HG03354 (cell line): ENCODE measurements around the gene MFSD11.
"Not testable (repeated sequence)": the region's sequence is repeated elsewhere in the genome, so short reads cannot be mapped to it uniquely, and the experiment has no call there.

Experiments
- ATAC-seq: cut with Tn5 transposase; IDR thresholded peaks from one replicate; pipeline ENCODE4 v1.9.1; 2021; ENCODE audit warnings: mild to moderate bottlenecking; ENCODE audit not compliant: unreplicated experiment, poor library complexity, severe bottlenecking

Gene MFSD11

GRCh38 chr17:76789235-76789788 is 51.4 kb downstream of the MFSD11 start:
- no peak for ATAC-seq

DNA sequence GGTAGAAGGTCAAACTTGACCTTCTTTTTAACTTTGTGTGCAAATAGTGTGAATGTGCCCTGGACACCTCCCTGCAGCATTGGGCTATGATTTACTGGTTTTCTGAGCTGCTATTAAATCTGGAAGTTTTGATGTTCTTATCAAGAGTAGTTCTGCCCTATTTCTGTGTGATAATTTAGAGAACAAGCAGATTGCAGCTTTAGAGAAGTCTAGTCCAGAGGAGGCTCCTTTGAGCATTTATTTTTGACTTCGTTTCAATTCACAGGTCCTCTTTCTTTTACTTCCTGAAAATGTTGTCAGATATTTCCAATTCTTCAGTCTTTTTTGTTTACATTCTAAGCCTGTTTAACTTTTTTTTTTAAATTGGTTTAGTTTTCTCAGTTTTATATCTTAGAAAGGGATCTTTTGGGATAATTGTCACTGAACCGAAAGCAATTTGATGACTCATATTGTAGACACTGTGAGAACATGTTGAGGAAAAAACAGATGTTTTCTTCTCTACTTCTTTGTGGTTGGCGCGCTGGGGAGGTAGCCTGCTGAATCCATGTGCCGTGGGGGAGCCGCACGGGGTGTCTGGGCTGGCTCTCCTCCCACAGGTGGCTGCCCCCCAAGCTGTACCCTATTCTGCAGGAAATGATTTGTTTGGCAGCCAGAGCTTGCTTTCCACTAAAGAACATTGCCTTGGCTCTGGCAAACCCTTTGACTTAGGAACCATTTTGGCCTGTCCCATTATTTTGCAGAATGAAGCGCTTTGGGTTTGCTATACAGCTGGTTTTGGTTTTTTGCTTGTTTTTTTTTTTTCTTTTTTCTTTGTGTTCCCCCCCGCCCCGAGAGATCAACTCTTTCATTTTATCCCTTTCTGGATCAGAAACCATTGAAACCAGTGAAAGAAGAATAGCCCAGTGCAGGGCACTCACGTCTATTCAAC is 53.4 kb downstream of the MFSD11 start:
- no peak for ATAC-seq

DNA sequence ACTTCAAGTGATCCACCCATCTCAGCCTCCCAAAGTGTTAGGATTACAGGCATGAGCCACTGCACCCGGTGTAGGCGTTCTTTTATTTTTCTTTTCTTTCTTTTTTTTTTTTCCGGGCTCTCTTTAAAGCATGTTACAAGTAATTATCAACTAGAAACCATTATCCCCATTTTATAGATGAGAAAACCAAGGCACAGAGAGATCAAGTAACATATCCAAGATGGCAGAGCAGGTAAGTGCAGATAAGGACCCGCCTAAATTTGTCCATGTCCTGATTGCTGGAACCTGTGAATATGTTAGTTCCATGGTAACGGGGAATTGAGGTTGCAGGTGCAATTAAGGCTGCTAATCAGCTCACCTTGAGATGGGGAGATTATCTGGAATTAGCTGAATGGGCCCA is 54.4 kb downstream of the MFSD11 start:
- ATAC-seq, result no peak

- ATAC-seq, result no peak
Observed at GRCh38 chr17:76793775-76794174, 55.9 kb downstream of the MFSD11 start.

GRCh38 chr17:76796081-76796480 is 58.2 kb downstream of the MFSD11 start:
- no peak for ATAC-seq

GRCh38 chr17:76797241-76797840 is 59.4 kb downstream of the MFSD11 start:
- ATAC-seq, result no peak

GRCh38 chr17:76801706-76802105 is 63.8 kb downstream of the MFSD11 start:
- no peak for ATAC-seq

DNA sequence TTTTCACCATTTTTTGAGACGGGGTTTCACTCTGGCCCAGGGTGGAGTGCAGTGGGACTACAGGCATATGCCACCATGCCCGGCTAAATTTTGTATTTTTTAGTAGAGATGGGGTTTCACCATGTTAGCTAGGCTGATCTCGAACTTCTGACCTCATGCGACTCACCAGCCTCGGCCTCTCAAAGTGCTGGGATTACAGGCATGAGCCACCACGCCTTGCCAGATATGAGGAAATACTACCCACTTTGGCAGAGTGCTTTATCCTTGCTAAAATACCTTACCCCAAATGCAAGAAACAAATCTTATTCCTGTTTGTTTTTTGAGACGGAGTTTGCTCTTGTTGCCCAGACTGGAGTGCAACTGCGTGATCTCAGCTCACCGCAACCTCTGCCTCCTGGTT is 67.4 kb downstream of the MFSD11 start:
- no peak for ATAC-seq

DNA sequence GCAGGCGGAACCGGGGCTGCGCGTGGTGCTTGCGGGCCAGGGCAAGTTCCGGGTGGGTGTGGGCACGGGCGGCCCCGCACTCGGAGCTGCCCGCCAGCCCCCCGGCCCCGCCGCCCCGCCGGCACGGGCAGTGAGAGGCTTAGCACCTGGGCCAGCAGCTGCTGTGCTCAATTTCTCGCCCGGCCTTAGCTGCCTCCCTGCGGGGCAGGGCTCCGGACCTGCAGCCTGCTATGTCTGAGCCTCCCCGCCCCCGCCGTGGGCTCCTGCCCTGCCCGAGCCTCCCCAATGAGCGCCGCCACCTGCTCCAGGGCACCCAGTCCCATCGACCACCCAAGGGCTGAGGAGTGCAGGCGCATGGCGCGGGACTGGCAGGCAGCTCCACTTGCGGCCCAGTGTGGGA is 68.2 kb downstream of the MFSD11 start:
- ATAC-seq, result not testable (repeated sequence)

DNA sequence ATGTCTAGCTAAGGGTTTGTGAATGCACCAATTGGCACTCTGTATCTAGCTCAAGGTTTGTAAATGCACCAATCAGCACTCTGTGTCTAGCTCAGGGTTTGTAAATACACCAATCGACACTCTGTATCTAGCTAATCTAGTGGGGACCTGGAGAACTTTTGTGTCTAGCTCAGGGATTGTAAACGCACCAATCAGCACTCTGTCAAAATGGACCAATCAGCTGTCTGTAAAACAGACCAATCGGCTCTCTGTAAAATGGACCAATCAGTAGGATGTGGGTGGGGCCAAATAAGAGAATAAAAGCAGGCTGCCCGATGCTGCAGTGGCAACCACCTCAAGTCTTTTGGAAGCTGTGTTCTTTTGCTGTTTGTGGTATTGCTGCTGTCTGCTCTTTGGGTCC is 68.8 kb downstream of the MFSD11 start:
- ATAC-seq, result not testable (repeated sequence)

DNA sequence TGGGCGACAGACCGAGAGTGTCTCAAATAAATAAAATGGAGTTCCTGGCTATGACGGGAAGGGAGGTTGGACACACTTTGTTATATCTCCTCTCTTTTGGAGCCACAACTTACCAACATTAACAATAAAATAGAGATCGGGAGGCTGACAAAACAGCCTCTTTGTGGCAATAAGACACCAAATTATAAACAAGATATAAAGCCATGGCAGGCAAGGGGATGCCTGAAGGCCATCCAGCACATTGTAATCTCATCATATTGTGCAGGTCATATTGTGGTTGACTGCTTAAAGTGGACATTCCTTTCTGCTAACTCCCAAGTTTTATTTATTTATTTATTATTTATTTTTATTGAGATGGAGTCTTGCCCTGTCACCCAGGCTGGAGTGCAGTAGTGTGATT is 70.4 kb downstream of the MFSD11 start:
- no peak for ATAC-seq

DNA sequence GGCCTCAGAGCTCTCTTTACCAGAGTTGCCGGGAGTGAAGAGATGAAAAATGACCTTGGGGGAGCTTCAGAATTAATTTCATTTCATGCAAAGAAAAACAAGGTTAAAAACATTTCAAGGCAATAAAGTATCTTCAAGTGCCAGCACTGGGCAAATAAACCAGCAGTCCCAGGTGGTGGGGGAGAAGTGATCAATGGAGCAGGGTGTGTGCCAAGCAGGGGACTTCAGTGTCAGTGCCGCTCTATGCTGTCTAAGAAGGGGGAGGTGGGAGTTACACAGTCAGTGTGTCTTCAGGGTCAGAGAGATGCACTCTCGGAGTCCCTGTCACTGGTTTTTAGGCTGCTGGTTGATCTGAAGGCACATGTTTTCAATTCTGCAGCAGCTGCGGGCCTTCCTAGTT is 73.0 kb downstream of the MFSD11 start:
- no peak for ATAC-seq

GRCh38 chr17:76811834-76812233 is 73.9 kb downstream of the MFSD11 start:
- no peak for ATAC-seq

DNA sequence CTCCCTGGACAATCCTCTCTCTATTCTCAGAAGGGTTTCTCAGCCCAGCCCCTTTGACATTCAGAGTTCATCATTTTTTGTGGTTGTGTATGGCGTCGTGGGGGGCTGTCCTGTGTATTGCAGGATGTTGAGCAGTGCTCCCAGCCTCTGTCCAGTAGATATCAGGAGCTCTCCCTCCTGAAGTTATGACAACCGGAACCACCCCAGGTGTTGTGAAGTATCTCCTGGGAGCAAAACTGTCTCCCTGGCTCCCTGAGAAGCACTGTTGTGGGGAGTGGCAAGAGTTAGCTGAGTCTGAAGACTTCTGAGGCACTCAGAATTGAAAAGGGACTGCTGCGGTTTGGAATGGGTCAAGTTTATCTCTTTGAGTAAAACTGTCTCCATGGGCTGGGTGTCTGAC is 74.3 kb downstream of the MFSD11 start:
- no peak for ATAC-seq

DNA sequence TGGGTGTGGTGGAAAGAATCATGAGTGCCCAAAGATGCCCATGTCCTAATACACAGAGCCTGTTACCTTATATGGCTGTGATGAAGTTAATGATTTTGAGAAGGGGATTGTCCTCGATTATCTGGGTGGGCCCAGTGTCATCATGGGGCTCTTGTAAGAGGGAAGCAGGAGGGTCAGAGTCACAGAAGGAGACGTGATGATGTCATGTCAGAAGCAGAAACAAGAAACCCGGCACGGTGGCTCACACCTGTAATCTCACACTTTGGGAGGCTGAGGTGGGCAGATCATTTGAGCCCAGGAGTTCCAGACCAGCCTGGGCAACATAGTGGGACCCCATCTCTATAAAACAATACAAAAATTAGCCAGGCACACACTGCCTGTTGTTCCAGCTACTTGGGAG is 75.0 kb downstream of the MFSD11 start:
- no peak for ATAC-seq

DNA sequence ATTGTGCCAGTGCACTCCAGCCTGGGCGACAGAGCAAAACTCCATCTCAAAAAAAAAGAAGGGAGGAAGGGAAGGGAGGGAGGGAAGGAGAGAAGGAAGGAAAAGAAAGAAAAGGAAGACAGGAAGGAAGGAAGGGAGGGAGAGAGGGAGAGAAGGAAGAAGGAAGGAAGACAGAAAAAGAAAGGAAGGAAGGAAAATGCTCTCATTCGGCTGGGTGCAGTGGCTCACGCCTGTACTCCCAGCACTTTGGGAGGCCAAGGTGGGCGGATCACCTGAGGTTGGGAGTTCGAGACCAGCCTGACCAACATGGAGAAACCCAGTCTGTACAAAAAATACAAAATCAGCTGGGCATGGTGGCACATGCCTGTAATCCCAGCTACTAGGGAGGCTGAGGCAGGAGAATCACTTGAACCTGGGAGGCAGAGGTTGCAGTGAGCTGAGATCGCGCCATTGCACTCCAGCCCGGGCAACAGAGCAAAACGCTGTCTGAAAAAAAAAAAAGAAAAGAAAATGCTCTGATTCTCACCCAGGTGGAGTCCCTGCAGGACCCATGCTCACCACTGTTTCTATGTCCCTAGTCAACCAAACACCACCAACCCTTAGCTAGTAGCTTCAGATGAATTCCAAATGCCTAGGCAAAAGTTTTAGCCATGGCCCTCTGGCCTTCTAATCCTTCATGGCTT is 78.1 kb downstream of the MFSD11 start:
- not testable (repeated sequence) for ATAC-seq

- no peak for ATAC-seq
Observed at GRCh38 chr17:76816590-76817135, 78.7 kb downstream of the MFSD11 start.

DNA sequence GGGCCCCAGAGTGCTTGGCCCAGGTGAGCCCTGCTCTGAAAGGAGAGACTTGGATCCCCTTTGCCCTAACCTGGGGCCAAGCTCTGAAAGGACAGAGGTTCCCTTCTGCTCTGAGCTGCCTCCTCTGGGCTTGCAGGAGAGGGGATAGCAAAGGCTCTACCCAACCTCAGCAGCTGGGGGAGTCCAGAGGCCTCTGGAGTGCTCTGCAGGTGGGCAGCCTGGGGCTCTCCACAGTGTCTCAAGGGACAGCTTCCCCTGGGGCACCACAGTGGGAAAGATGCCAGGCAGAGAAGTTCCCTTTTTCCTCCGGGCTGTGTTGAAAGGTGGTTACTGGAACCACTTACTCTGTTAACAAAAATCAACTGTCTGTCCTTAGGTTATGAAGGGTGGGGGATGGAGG is 82.1 kb downstream of the MFSD11 start:
- no peak for ATAC-seq

DNA sequence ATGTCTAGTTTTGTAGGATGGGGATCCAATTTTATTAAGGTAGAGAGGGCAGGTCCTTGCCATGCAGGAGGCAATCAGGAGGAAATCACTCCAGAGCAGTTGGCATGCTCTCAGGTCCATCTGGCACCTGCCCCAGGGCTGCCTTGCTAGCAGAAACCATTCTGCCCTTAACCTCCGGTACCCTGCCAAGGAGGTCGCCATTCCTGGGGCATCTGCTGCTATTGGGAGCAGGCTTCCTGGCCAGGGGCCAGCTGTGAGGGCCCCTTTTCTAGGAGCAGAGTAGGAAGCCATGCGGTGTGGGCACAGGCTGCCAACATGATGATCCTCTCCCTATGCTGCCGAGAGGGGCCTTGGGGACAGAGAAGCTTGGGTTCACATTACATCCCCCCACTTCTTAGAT is 82.6 kb downstream of the MFSD11 start:
- no peak for ATAC-seq

DNA sequence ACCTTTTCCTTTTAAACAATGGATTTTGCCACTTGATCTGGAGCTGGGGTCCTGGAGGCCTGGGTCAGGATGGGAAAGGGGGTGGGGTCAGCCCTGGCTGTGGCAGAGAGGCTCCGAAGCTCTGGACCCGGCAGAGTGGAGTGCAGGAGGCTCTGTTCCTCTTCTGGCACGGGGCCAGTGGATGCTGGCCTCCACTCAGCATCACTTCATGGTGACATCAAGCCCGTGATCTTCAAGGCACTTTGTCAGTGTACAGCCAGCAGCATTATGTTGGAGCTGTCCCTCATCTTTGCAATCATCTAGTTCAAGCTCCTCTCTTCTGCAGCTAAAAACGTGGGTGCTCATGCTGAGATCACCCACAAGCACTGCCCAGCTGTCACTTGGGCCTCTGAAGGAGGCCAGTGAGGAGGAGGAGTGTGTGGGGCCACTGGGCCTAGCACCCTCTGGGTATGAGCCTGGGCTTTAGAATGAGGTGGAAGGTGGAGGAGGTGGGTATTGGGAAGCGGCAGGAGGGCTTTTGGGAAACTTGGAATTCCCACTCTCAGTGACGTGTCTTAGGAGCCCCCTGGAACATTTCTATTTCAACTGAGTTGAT is 84.4 kb downstream of the MFSD11 start:
- ATAC-seq, result no peak
